HEK293 (cell line): ENCODE data around the gene SP2.
A peak's percentile ranks its signal among the peaks of the same experiment; 100 is the strongest.

Source experiments
- CTCF ChIA-PET: fragments of 350-600 bp; formaldehyde crosslinking; extraction: SDS; loops from one replicate; lab custom pipeline; 2021; ENCODE audit warnings: antibody characterized with exemption; lab: Yijun Ruan, JAX
- POLR2A ChIA-PET: fragments of 300-600 bp; formaldehyde crosslinking; extraction: SDS; loops from one replicate; lab custom pipeline; 2020; ENCODE audit warnings: antibody characterized with exemption, inconsistent platforms; lab: Yijun Ruan, JAX
- H3K27ac ChIP-seq: fragments of 200-500 bp; sonication (Bioruptor generic); 2 replicates; pipeline ENCODE4 v1.5.1; 2014; ENCODE audit warnings: low read depth, low read length, control low read depth, inconsistent platforms; ENCODE audit errors: extremely low read depth
- H3K36me3 ChIP-seq, 2 experiments: fragments of 200-500 bp in 1 of 2; sonication (Bioruptor generic) in 1 of 2; 1 replicate in 1 of 2; 2 replicates in 1 of 2; pipeline ENCODE4 v1.5.1; 2014 to 2017; ENCODE audit warnings: inconsistent platforms in 2 of 2, low read length in 2 of 2; ENCODE audit not compliant: control insufficient read depth in 2 of 2, insufficient read depth in 1 of 2
- H3K4me1 ChIP-seq: fragments of 200-500 bp; sonication (Bioruptor generic); 2 replicates; pipeline ENCODE4 v1.5.1; 2014; ENCODE audit warnings: mild to moderate bottlenecking, low read length, inconsistent platforms; ENCODE audit not compliant: control insufficient read depth, insufficient read depth
- H3K4me3 ChIP-seq: 2 replicates; pipeline ENCODE4 v1.5.1; 2011; ENCODE audit warnings: low read depth, mild to moderate bottlenecking, control low read depth, low read length, moderate library complexity
- H3K9me3 ChIP-seq: fragments of 200-500 bp; sonication (Bioruptor generic); 2 replicates; pipeline ENCODE4 v1.5.1; 2014; ENCODE audit warnings: low read depth, low read length, inconsistent platforms; ENCODE audit not compliant: control insufficient read depth, insufficient read depth
- GLIS1 ChIP-seq: fragments of 450-650 bp; formaldehyde crosslinking; IDR thresholded peaks from 2 replicates; pipeline ENCODE4 v1.5.1; 2016; ENCODE audit warnings: missing biosample characterization, missing genetic modification characterization
- HOXD13 ChIP-seq: sonication (generic); formaldehyde crosslinking; IDR thresholded peaks from 2 replicates; pipeline ENCODE4 v1.8.0; 2022; ENCODE audit warnings: missing genetic modification reagents, borderline replicate concordance
- KLF1 ChIP-seq: fragments of 450-650 bp; formaldehyde crosslinking; IDR thresholded peaks from 2 replicates; pipeline ENCODE4 v1.5.1; 2016; ENCODE audit warnings: missing biosample characterization, missing genetic modification characterization
- PATZ1 ChIP-seq: fragments of 450-650 bp; formaldehyde crosslinking; IDR thresholded peaks from 2 replicates; pipeline ENCODE4 v1.5.1; 2016; ENCODE audit warnings: missing biosample characterization, missing genetic modification characterization
- TSHZ1 ChIP-seq: fragments of 450-650 bp; formaldehyde crosslinking; IDR thresholded peaks from 2 replicates; pipeline ENCODE4 v1.5.1; 2016; ENCODE audit warnings: missing biosample characterization, missing genetic modification characterization, borderline replicate concordance
- ZBTB17 ChIP-seq: fragments of 450-650 bp; formaldehyde crosslinking; IDR thresholded peaks from 2 replicates; pipeline ENCODE4 v1.5.1; 2016; ENCODE audit warnings: missing biosample characterization, missing genetic modification characterization
- ZBTB8A ChIP-seq: fragments of 450-650 bp; formaldehyde crosslinking; IDR thresholded peaks from 2 replicates; pipeline ENCODE4 v1.5.1; 2016; ENCODE audit warnings: missing biosample characterization, missing genetic modification characterization
- ZNF433 ChIP-seq: fragments of 450-650 bp; formaldehyde crosslinking; IDR thresholded peaks from 2 replicates; pipeline ENCODE4 v1.5.1; 2016; ENCODE audit warnings: missing biosample characterization, missing genetic modification characterization, low read depth
- ZNF571 ChIP-seq: fragments of 450-650 bp; formaldehyde crosslinking; IDR thresholded peaks from 2 replicates; pipeline ENCODE4 v1.5.0; 2017; ENCODE audit warnings: missing biosample characterization, missing genetic modification characterization
- ZNF600 ChIP-seq: fragments of 450-650 bp; formaldehyde crosslinking; IDR thresholded peaks from 2 replicates; pipeline ENCODE4 v1.5.1; 2016; ENCODE audit warnings: missing biosample characterization, missing genetic modification characterization
- ZNF76 ChIP-seq: fragments of 450-650 bp; formaldehyde crosslinking; IDR thresholded peaks from 2 replicates; pipeline ENCODE4; 2016; ENCODE audit warnings: low read depth, missing biosample characterization, missing genetic modification characterization, borderline replicate concordance
- TF ChIP-seq, protein P1 (sequence below): fragments of 450-650 bp; formaldehyde crosslinking; IDR thresholded peaks from 2 replicates; pipeline ENCODE4 v1.5.1; 2017; ENCODE audit warnings: missing biosample characterization, mild to moderate bottlenecking, missing genetic modification characterization, moderate library complexity
- TF ChIP-seq, protein P2 (sequence below): fragments of 450-650 bp; formaldehyde crosslinking; IDR thresholded peaks from 2 replicates; pipeline ENCODE4 v1.5.1; 2016; ENCODE audit warnings: missing biosample characterization, missing genetic modification characterization

Gene SP2

DNA sequence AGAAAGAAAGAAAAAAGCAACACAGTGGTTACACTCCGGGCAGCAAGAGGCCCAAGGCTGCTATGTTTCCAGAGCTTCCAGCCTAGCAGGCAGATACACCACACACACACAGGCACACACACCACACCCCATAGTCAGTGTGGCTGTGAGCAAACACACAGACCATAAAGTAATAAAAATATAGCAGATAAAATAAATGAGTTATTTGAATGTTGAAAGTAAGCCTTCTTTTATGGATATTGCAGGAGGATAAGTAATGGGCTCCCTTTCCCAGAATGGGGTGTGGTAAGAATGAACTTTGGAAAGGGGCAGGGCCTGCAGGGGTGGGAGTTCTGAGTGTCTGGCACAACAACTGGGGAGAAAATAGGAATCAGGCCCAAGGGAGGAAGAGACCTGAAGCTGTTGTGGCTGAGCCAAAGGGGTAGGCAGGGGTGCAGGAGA is 70.1 kb downstream of the SP2 start:
- CTCF ChIA-PET, result interaction anchor here (0.6 to 21.9 kb wide), 3 partner anchors 12 to 76 kb away, joined by 4 to 592 read pairs (median 5); partner anchors contain the start of genes PNPO and PRR15L
- no peaks in the 10 kb centered on the region for H3K4me1 ChIP-seq
- H3K4me3 ChIP-seq, result no peak overlapping the region
- no peak overlapping the region for H3K27ac ChIP-seq
- no peaks in the 10 kb centered on the region for H3K36me3 ChIP-seq
- POLR2A ChIA-PET, result interaction anchor here (1.7 kb wide), 1 partner anchor 71 kb away, joined by 4 read pairs; the partner anchor contains the start of gene SP2
- TF ChIP-seq PATZ1 (tag by site-specific recombination), result no peak
- TF ChIP-seq ZNF76 (tag by site-specific recombination), result no peak
- peak; percentile 50; the same call in 1 of the 2 replicates for TF ChIP-seq ZNF600 (tag by site-specific recombination)
- peak; percentile 79 for TF ChIP-seq KLF1
- TF ChIP-seq ZNF571 (tag by site-specific recombination), result no peak
- TF ChIP-seq TSHZ1, result no peak
- no peak for TF ChIP-seq ZNF433 (tag by site-specific recombination)
- TF ChIP-seq, protein P1, sequence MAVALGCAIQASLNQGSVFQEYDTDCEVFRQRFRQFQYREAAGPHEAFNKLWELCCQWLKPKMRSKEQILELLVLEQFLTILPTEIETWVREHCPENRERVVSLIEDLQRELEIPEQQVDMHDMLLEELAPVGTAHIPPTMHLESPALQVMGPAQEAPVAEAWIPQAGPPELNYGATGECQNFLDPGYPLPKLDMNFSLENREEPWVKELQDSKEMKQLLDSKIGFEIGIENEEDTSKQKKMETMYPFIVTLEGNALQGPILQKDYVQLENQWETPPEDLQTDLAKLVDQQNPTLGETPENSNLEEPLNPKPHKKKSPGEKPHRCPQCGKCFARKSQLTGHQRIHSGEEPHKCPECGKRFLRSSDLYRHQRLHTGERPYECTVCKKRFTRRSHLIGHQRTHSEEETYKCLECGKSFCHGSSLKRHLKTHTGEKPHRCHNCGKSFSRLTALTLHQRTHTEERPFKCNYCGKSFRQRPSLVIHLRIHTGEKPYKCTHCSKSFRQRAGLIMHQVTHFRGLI, result no peak
- TF ChIP-seq, protein P2, sequence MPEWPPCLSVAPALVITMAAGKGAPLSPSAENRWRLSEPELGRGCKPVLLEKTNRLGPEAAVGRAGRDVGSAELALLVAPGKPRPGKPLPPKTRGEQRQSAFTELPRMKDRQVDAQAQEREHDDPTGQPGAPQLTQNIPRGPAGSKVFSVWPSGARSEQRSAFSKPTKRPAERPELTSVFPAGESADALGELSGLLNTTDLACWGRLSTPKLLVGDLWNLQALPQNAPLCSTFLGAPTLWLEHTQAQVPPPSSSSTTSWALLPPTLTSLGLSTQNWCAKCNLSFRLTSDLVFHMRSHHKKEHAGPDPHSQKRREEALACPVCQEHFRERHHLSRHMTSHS (tag by site-specific recombination), result no peak
- TF ChIP-seq ZBTB8A (tag by site-specific recombination), result peak; percentile 31; the same call in 1 of the 2 replicates
- no peaks in the 10 kb centered on the region for H3K9me3 ChIP-seq

- Histone ChIP-seq H3K4me1 (peaks cover 7% of the 10 kb centered on the region; the same call in 1 of the 2 replicates), H3K27ac (no peak overlapping the region), H3K36me3 (peaks cover 0 to 4% of the 10 kb centered on the region in 2 experiments; a peak in 2 of 3 replicates), H3K4me3 (no peak overlapping the region), H3K9me3 (no peaks in the 10 kb centered on the region)
- ChIA-PET POLR2A (interaction anchor here (0.6 to 1.7 kb wide), 5 partner anchors 10 to 140 kb away, joined by 3 to 4 read pairs (median 3); partner anchors contain the start of genes PRR15L, SNX11 and SP2), CTCF (interaction anchor here (0.6 to 21.9 kb wide), 5 partner anchors 9 to 314 kb away, joined by 3 to 592 read pairs (median 4); partner anchors contain the start of genes PNPO and PRR15L)
- no peak for TF ChIP-seq HOXD13 (CRISPR knock-in tag)
- peak; percentile 20; the same call in 1 of the 2 replicates for TF ChIP-seq GLIS1
- TF ChIP-seq ZBTB17 (tag by site-specific recombination), result peak; percentile 58; the same call in 1 of the 2 replicates
Measured at GRCh38 chr17:47967607-47968252, 71.7 kb downstream of the SP2 start.
